AG04450 (cell line): ENCODE measurements around the gene RPL36A. TPM values are rescaled to one million over a fixed set of nuclear protein-coding genes. Genes with fewer than 3 reads are reported as not detected.

Experiments used
- CTCF ChIA-PET: fragments of 300-600, 350-600 bp; formaldehyde crosslinking; extraction: SDS; loops from one replicate; lab custom pipeline; 2022; ENCODE audit warnings: antibody characterized with exemption, inconsistent platforms; lab: Charles Lee
- POLR2A ChIA-PET: fragments of 350-600 bp; formaldehyde crosslinking; extraction: SDS; loops from one replicate; lab custom pipeline; 2021; ENCODE audit warnings: antibody characterized with exemption, inconsistent platforms; lab: Yijun Ruan, JAX
- DNase-seq: peaks from one replicate; pipeline ENCODE4 v3.0.0-alpha.2; 2011; ENCODE audit warnings: low read depth, low spot score
- H3K27ac ChIP-seq: one replicate; pipeline ENCODE4 v1.5.1; 2012; ENCODE audit warnings: low read depth, low read length, control low read depth
- H3K27me3 ChIP-seq: one replicate; pipeline ENCODE4 v1.6.0; 2012; ENCODE audit warnings: low read length; ENCODE audit not compliant: control insufficient read depth, insufficient read depth
- H3K4me3 ChIP-seq: 2 replicates; pipeline ENCODE4 v1.5.1; 2011; ENCODE audit warnings: mild to moderate bottlenecking, low read depth, low read length, control low read depth
- H3K9me3 ChIP-seq: 2 replicates; pipeline ENCODE4 v1.5.1; 2012; ENCODE audit warnings: low read length; ENCODE audit not compliant: control insufficient read depth, insufficient read depth
- CTCF ChIP-seq: IDR thresholded peaks from 2 replicates; pipeline ENCODE4 v1.5.1; 2011; ENCODE audit warnings: low read depth, low read length, control low read depth, inconsistent platforms
- polyA plus RNA-seq: library from polyadenylated mRNA; depleted of rRNA; stranded (reverse); fragments of >200 nt; gene quantifications from 2 replicates; pipeline ENCODE4 v1.2.3, GENCODE V29; 2011

The RPL36A gene
- polyA plus RNA-seq, 1 experiment = 2,123 TPM

- no peak for TF ChIP-seq CTCF
- CTCF ChIA-PET = interaction anchor here (0.6 to 2.5 kb wide), 3 partner anchors 10 to 382 kb away, joined by 3 to 10 read pairs (median 4); no protein-coding TSS in a partner anchor
- POLR2A ChIA-PET = no interaction called here
- H3K4me3 ChIP-seq = no peak overlapping the region
- no peaks in the 10 kb centered on the region for H3K9me3 ChIP-seq
- no peaks in the 10 kb centered on the region for H3K27me3 ChIP-seq
- H3K27ac ChIP-seq = no peak overlapping the region
- no peak for DNase-seq
Measured at GRCh38 chrX:101417190-101417589, 26.4 kb downstream of the RPL36A start.

DNA sequence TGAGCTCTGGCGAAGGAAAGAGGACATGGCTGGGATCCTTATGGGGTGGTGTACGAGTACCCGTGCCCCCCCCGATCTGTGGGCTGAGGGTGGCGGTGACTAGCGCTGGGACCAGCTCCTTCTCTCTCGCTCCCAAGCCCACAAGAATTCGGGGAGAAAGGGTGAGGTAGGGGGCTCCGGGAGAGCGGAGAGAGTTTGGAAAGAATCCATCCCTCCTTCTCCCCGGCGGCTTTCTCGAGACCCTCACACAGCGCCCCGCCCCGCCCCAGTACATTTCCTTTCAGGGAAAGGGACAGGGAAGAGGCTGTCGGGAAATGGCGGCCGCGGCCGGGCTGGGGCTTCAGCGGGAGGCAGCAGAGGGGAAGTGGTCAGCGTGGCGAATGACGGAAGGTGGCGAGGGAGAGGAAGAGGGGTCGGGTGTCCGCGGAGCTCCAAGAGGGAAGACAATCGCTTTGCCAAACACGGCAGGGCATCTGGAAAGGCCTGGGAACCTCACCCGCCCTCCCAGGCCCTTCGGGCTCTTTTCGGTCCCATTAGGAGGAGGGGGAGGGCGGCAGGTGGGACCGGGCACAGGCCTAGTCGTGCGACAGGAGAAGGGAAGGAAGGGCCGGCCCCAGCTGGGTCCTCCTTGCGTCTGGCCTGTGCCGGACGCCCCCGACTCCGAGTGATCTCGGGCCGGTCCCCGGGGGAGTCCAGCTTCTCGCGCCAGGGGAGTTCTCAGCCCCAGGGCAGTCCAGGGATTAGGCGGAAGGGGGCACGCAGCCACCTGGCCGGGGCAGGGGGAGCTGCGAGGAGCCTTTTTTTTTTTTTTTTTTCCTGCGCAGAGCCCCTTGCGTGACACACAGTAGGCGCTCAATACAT lies 27.4 kb downstream of the RPL36A start:
- peak overlapping the region; percentile 52 for H3K27ac ChIP-seq
- no peak for TF ChIP-seq CTCF
- ChIA-PET POLR2A (interaction anchor here (0.6 to 0.8 kb wide), 2 partner anchors 8 to 10 kb away, joined by 3 to 14 read pairs; no protein-coding TSS in a partner anchor), CTCF (interaction anchor here (0.7 to 1.7 kb wide), 3 partner anchors 9 to 336 kb away, joined by 3 to 5 read pairs (median 4); no protein-coding TSS in a partner anchor)
- peak overlapping the region; percentile 52 for H3K4me3 ChIP-seq
- no peaks in the 10 kb centered on the region for H3K9me3 ChIP-seq
- H3K27me3 ChIP-seq = no peaks in the 10 kb centered on the region
- no peak for DNase-seq

GRCh38 chrX:101419489-101419888 lies 28.7 kb downstream of the RPL36A start:
- CTCF ChIA-PET = interaction anchor here (0.8 to 1.3 kb wide), 2 partner anchors 29 to 41 kb away, joined by 3 to 4 read pairs; partner anchors contain the start of gene RPL36A
- no peak for TF ChIP-seq CTCF
- Histone ChIP-seq H3K4me3 (no peak overlapping the region), H3K9me3 (no peaks in the 10 kb centered on the region), H3K27me3 (no peaks in the 10 kb centered on the region), H3K27ac (no peak overlapping the region)
- POLR2A ChIA-PET = no interaction called here
- no peak for DNase-seq

DNA sequence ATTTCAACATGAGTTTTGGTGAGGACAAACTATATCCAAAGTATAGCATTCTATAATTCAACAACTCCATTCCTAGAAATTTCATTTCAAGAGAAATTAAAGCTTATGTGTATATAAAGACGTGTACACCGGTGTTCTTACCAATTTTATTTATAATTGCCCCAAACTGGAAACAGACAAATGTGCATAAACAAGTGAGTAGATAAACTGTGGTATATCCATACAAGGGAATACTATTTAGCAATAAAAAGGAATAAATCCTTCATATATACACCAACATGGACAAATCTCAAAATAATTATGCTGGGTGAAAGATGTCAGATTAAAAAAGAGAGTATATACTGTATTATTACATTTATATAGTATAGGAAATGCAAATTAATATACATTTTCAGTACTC lies 37.1 kb downstream of the RPL36A start:
- no peak for TF ChIP-seq CTCF
- POLR2A ChIA-PET = interaction anchor here (0.6 to 0.7 kb wide), 2 partner anchors 9 to 122 kb away, joined by 5 to 14 read pairs; partner anchors contain the start of gene ARMCX1
- H3K27ac ChIP-seq = no peak overlapping the region
- H3K4me3 ChIP-seq = no peak overlapping the region
- DNase-seq = no peak
- CTCF ChIA-PET = interaction anchor here (1.7 kb wide), 1 partner anchor 12 kb away, joined by 10 read pairs; no protein-coding TSS in a partner anchor
- no peaks in the 10 kb centered on the region for H3K27me3 ChIP-seq
- H3K9me3 ChIP-seq = no peaks in the 10 kb centered on the region

DNA sequence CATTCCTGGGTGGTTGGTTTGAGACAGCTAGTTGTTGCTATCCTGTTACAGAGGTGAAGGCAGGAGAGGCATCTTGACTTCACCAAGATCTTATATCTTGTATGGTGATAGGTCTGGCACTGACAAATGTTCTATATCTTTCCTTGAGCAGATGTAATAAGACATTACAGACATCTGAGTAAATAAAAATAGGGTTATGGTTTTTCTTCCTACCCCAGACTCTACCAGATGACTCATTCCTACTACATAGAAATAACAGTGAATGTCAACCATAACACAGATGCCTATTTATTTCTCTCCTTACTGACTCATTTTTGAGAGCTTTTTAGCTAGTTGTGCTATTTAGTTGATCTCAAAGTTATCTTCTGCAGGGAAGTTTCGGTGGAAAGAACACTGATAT lies 39.1 kb downstream of the RPL36A start:
- TF ChIP-seq CTCF = no peak
- H3K27ac ChIP-seq = no peak overlapping the region
- ChIA-PET POLR2A (no interaction called here), CTCF (no interaction called here)
- no peak overlapping the region for H3K4me3 ChIP-seq
- no peak for DNase-seq
- H3K27me3 ChIP-seq = no peaks in the 10 kb centered on the region
- no peaks in the 10 kb centered on the region for H3K9me3 ChIP-seq
